ENCODE results near the gene ATG13. TPM values are rescaled to one million over a fixed set of nuclear protein-coding genes. Genes with fewer than 3 reads are reported as not detected.
A peak's percentile ranks its signal among the peaks of the same experiment; 100 is the strongest.

ATG13 gene
- total and polyA plus RNA-seq, 11 donors, result 26.7 to 74.8 (median 48.7) TPM

DNA sequence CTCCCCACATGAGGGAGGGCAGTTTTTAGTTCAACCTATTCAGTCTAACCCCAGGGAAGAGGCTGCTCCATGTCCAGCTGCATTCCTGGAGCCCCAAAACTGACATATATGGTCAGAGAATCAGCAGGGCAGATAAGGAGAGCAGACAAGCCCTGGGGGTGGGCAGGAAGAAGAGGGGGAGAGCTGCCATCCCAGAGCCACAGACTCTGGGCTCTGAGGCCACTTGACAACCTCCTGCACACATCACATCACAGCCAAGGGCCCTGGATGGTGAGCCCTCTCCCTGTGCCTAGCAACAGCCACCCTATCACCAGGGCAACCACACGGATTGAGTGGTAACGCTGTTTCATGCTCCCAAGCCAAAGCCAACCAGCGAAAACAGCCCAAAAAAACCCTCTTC lies 80.0 kb downstream of the ATG13 start:
- no peak for TF ChIP-seq POLR2A (IDR thresholded peaks at IDR 0.05)
- TF ChIP-seq, protein P1, sequence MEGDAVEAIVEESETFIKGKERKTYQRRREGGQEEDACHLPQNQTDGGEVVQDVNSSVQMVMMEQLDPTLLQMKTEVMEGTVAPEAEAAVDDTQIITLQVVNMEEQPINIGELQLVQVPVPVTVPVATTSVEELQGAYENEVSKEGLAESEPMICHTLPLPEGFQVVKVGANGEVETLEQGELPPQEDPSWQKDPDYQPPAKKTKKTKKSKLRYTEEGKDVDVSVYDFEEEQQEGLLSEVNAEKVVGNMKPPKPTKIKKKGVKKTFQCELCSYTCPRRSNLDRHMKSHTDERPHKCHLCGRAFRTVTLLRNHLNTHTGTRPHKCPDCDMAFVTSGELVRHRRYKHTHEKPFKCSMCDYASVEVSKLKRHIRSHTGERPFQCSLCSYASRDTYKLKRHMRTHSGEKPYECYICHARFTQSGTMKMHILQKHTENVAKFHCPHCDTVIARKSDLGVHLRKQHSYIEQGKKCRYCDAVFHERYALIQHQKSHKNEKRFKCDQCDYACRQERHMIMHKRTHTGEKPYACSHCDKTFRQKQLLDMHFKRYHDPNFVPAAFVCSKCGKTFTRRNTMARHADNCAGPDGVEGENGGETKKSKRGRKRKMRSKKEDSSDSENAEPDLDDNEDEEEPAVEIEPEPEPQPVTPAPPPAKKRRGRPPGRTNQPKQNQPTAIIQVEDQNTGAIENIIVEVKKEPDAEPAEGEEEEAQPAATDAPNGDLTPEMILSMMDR (IDR thresholded peaks at IDR 0.05), result no peak
- H3K9me3 ChIP-seq, result no peaks in the 10 kb centered on the region
- DNase-seq (peak in 3 of 5 donors; percentile 56 to 65 (median 57)), ATAC-seq (peak in 1 of 4 donors; percentile 38)
- 31 to 48% (median 41%) methylated on average over 3 of the region's 3 CpGs for WGBS, 4 donors
- intact Hi-C loops (cut with DNase I), result no loop called here
- peak overlapping the region in 1 of 12 donors; percentile 100 for H3K4me3 ChIP-seq
- peaks cover 0 to 49% (median 35%) of the 10 kb centered on the region in 9 donors for H3K36me3 ChIP-seq
- peaks cover 4 to 79% (median 67%) of the 10 kb centered on the region in 12 donors for H3K4me1 ChIP-seq
- no peaks in the 10 kb centered on the region for H3K27me3 ChIP-seq
- H3K27ac ChIP-seq, result peak overlapping the region in 10 of 12 donors; percentile 30 to 95 (median 70)

DNA sequence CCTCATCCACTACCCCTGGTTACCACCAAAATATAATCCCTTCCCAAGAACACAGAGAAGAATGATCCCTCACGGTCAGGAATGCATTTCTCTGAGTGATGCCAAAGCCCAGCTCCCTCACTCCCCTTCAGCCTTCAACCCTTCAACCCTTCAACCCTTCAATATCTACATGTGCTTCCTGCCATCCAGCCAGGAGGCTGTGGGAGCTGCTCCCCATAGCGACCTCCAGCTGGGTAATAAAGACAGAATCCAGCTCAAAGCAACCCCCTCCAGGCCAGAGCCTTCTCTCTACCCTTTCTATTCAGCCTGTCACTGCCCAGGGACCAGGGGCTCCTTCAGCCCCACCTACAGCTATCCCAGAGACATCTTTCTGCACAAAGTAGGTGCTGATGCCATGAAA lies 80.4 kb downstream of the ATG13 start:
- H3K27me3 ChIP-seq, result no peaks in the 10 kb centered on the region
- H3K9me3 ChIP-seq, result no peaks in the 10 kb centered on the region
- H3K4me1 ChIP-seq, result peaks cover 4 to 83% (median 72%) of the 10 kb centered on the region in 12 donors
- WGBS, 4 donors, result 25 to 42% (median 27%) methylated on average over 2 of the region's 2 CpGs
- H3K27ac ChIP-seq, result peak overlapping the region in 10 of 12 donors; percentile 30 to 95 (median 70)
- ATAC-seq (no peak), DNase-seq (no peak)
- peaks cover 0 to 50% (median 36%) of the 10 kb centered on the region in 9 donors for H3K36me3 ChIP-seq
- TF ChIP-seq, protein P1 (IDR thresholded peaks at IDR 0.05), result no peak
- TF ChIP-seq POLR2A (IDR thresholded peaks at IDR 0.05), result no peak
- H3K4me3 ChIP-seq, result peak overlapping the region in 3 of 12 donors; percentile 6 to 100 (median 13)
- intact Hi-C loops (cut with DNase I), result no loop called here

DNA sequence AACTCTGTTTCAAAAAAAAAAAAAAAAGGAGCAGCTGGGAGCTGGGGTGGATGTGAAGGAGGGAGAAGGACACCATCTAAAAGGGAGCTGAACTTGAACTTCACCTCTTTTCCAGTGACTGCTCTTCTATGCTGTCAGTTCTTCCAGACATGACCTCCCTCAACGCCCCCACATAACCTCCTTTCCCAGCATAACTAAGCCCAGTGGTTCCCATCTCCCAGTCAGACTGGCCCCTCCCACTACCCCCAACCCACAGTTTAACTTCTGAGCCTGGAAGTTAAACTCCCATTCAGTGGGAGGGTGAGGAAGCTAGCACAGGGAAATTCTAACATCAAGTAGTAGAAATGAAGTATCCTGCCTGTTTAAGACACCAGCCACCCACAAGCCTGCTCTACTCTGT lies 81.2 kb downstream of the ATG13 start:
- H3K27ac ChIP-seq, result peak overlapping the region in 8 of 12 donors; percentile 30 to 97 (median 84)
- ATAC-seq, result no peak
- no peaks in the 10 kb centered on the region for H3K27me3 ChIP-seq
- peak overlapping the region in 4 of 12 donors; percentile 86 to 100 (median 95) for H3K4me3 ChIP-seq
- TF ChIP-seq POLR2A (IDR thresholded peaks at IDR 0.05), result no peak
- TF ChIP-seq, protein P1 (IDR thresholded peaks at IDR 0.05), result no peak
- peaks cover 4 to 87% (median 73%) of the 10 kb centered on the region in 12 donors for H3K4me1 ChIP-seq
- H3K36me3 ChIP-seq, result peaks cover 0 to 51% (median 41%) of the 10 kb centered on the region in 9 donors
- intact Hi-C loops (cut with DNase I), result no loop called here
- 29 to 64% (median 57%) methylated on average over 1 of the region's 1 CpG for WGBS, 4 donors
- H3K9me3 ChIP-seq, result no peaks in the 10 kb centered on the region
- DNase-seq, result no peak

DNA sequence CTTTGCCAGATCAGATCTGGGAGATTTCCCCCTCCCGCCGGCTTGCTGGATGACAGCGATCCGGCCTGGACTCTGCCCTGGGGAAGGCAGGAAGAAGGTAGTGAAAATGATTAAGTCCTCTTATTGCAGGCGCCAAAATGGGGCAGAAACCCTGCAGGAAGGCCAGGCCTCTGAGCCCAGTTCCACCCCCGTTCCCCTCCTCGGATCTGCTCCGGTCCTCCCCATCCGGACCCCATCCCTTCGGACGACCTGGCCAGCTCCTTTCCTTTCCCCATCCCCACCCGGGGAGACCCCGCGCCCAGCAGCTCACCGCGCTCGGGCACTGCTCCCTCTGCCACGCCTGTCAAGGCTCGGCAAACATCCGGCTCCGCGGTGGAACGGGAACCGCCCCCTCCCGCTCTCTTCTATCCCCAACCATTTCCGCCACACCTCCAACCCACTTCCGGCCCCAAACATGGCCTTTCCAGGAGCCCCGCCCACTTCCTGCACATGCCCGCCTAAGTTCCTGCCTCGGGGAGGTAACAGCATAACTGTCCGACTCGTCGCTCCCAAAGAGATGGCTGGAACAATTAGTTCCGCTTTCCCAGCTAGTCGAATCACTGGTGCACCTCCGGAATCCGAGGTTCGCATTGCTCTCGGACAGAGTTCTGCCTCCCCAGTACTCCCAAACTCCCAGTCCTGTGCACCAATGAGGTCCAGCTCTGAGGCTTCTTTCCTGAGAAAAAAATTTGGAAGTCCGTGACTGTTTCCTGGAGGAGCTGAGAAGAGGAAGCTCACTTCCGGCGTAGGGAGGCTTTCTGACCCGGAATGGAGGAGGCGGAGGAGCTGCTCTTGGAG lies 83.1 kb downstream of the ATG13 start, which contains the start of the genes ARHGAP1 and ZNF408:
Gene ARHGAP1, minus strand, starts transcription at position 379 of the 837 bp plus-strand sequence. CDS start 4,512 bp downstream, outside the sequence.
Gene ZNF408, plus strand, starts transcription at position 791 of the 837 bp plus-strand sequence. Its CDS starts 17 bp downstream, at position 808.
- WGBS, 4 donors, result 0 to 1% (median 0%) methylated on average over 36 to 44 of the region's 44 CpGs
- peak; percentile 92 to 94 (median 94) for ATAC-seq
- Histone ChIP-seq H3K9me3 (no peaks in the 10 kb centered on the region), H3K36me3 (peaks cover 3 to 51% (median 41%) of the 10 kb centered on the region in 9 donors), H3K27me3 (no peaks in the 10 kb centered on the region), H3K4me1 (peaks cover 4 to 68% (median 57%) of the 10 kb centered on the region in 12 donors), H3K27ac (peak within 1 kb of the TSS; percentile 87 to 100 (median 94)), H3K4me3 (peak within 1 kb of the TSS; percentile 68 to 100 (median 88))
- DNase-seq, result peak; percentile 99 to 100 (median 99)
- intact Hi-C loops (cut with DNase I), result loop anchor here in 3 of 10 donors (2.0 to 5.0 kb wide), 2 partner anchors 44 to 83 kb away; partner anchors contain the start of genes ATG13 (in 2 of the 3) and HARBI1 (in 2 of the 3)
- peak in 1 of 2 donors; percentile 87 for TF ChIP-seq POLR2A (IDR thresholded peaks at IDR 0.05)
- TF ChIP-seq, protein P1 (IDR thresholded peaks at IDR 0.05), result no peak

All from heart left ventricle (tissue), 16 donors.